ENCODE results near the gene SDC3.
"Not testable (repeated sequence)": the region's sequence is repeated elsewhere in the genome, so short reads cannot be mapped to it uniquely, and the experiment has no call there.

The SDC3 gene

GRCh38 chr1:30908696-30909364 lies at the start of gene SDC3:
TSS of gene SDC3 (minus strand) at chr1:30908758. CDS start at chr1:30908586, 172 bp downstream.
- peak; percentile 61 for DNase-seq

GRCh38 chr1:30957560-30958222 lies 49.1 kb upstream of the SDC3 start:
- no peak for DNase-seq

GRCh38 chr1:30955448-30956015 lies 47.0 kb upstream of the SDC3 start:
- no peak for DNase-seq

- no peak for DNase-seq
Observed at GRCh38 chr1:30953685-30954084, 45.1 kb upstream of the SDC3 start.

- no peak for DNase-seq
Observed at GRCh38 chr1:30952098-30952497, 43.5 kb upstream of the SDC3 start.

GRCh38 chr1:30950700-30951099 lies 42.1 kb upstream of the SDC3 start:
- no peak for DNase-seq

- DNase-seq, result no peak
Observed at GRCh38 chr1:30950053-30950452, 41.5 kb upstream of the SDC3 start.

- DNase-seq, result not testable (repeated sequence)
Observed at GRCh38 chr1:30949487-30949838, 40.9 kb upstream of the SDC3 start.

GRCh38 chr1:30948813-30949486 lies 40.4 kb upstream of the SDC3 start:
- DNase-seq, result not testable (repeated sequence)

- DNase-seq, result no peak
Observed at GRCh38 chr1:30948278-30948677, 39.7 kb upstream of the SDC3 start.

- no peak for DNase-seq
Observed at GRCh38 chr1:30947212-30947611, 38.7 kb upstream of the SDC3 start.

- no peak for DNase-seq
Observed at GRCh38 chr1:30942326-30942963, 33.9 kb upstream of the SDC3 start.

GRCh38 chr1:30940541-30940940 lies 32.0 kb upstream of the SDC3 start:
- DNase-seq, result no peak

- DNase-seq, result no peak
Observed at GRCh38 chr1:30936541-30937171, 28.1 kb upstream of the SDC3 start.

GRCh38 chr1:30935758-30936157 lies 27.2 kb upstream of the SDC3 start:
- not testable (repeated sequence) for DNase-seq

- no peak for DNase-seq
Observed at GRCh38 chr1:30934613-30935012, 26.1 kb upstream of the SDC3 start.

- no peak for DNase-seq
Observed at GRCh38 chr1:30933874-30934252, 25.3 kb upstream of the SDC3 start.

- DNase-seq, result no peak
Observed at GRCh38 chr1:30930631-30931173, 22.1 kb upstream of the SDC3 start.

GRCh38 chr1:30929944-30930525 lies 21.5 kb upstream of the SDC3 start:
- no peak for DNase-seq

- DNase-seq, result peak; percentile 66
Observed at GRCh38 chr1:30929135-30929889, 20.8 kb upstream of the SDC3 start.

GRCh38 chr1:30928789-30929134 lies 20.2 kb upstream of the SDC3 start:
- no peak for DNase-seq

- no peak for DNase-seq
Observed at GRCh38 chr1:30928171-30928570, 19.6 kb upstream of the SDC3 start.
